Stimulated activated naive CD4-positive, alpha-beta T cell treated with Interleukin-2 at 50 U/mL for 16 hours (primary cell): ENCODE measurements around the gene APBA3.

Source experiments
- DNase-seq: peaks from one replicate; lab custom pipeline; 2025; lab: John Stamatoyannopoulos, UW

APBA3 gene, protein sequence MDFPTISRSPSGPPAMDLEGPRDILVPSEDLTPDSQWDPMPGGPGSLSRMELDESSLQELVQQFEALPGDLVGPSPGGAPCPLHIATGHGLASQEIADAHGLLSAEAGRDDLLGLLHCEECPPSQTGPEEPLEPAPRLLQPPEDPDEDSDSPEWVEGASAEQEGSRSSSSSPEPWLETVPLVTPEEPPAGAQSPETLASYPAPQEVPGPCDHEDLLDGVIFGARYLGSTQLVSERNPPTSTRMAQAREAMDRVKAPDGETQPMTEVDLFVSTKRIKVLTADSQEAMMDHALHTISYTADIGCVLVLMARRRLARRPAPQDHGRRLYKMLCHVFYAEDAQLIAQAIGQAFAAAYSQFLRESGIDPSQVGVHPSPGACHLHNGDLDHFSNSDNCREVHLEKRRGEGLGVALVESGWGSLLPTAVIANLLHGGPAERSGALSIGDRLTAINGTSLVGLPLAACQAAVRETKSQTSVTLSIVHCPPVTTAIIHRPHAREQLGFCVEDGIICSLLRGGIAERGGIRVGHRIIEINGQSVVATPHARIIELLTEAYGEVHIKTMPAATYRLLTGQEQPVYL

DNA sequence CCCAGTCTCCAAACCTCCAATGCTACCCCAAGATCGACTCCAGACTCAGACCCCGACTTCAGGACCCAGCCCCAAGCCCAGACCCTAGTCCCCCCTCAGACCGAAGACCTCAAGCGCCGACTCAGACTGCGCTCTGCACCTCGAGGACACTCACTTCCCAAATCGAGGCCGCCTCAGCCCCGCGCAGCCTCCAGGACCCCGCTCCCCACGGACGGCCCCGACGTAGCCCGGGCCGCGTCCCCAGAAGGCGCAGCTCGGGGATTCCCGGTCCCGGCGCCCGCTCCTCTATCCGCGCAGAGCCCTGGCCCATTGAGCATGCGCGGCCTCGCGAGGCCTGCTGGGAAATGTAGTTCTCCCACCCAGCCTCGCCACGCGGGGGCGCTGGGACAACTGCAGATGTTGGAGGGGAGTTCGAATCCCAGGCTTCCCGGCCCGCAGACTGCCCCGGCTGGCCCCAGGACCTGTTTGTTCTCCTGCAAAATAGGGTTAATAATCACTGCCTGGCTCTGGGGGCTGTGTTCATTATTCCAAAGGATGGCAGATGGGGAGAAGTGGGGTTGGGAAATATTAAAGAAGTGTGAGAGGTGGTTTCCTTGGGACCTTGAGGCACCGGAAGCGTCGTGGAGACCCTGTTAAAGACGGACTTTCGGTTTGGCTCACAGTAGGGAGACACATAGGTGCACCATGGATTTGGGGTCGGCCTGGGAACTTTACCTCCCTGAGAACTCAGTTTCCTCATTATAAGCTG lies at the start of gene APBA3:
Gene APBA3, minus strand, starts transcription at position 311 of the 748 bp plus-strand sequence. CDS start 1,428 bp downstream, outside the sequence.
- peak; percentile 91 for DNase-seq

DNA sequence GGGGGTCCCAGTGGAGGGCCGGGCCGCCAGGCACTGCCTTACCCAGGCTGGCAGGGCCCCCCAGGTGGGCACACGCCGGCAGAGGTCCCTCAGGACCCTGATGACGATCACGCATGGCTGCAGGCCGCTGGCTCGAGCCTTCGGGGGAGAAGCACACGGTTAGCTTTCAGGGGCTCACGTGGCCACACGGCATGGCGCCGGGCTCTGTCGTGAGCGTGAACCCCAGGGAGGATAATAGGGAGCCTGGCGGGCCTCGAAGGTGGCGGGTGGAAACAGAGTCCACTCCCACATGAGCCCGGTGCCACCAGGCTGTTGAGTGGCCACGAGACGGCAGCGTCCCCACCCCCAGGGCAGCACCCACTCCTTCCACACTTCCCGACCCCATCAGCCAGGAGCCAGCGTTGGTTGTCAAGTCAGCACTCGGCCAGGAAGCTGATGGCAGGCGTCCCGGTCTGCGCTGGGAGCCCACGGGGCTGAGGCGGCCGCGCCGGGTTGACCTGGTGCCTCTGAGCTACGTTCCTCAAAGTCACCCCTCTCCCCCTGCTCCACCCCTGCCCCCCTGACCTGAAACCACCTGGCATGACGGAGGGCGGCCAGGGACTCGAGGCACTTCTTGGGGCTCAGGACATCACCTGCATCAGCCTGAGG lies 49.3 kb upstream of the APBA3 start:
- DNase-seq: no peak

DNA sequence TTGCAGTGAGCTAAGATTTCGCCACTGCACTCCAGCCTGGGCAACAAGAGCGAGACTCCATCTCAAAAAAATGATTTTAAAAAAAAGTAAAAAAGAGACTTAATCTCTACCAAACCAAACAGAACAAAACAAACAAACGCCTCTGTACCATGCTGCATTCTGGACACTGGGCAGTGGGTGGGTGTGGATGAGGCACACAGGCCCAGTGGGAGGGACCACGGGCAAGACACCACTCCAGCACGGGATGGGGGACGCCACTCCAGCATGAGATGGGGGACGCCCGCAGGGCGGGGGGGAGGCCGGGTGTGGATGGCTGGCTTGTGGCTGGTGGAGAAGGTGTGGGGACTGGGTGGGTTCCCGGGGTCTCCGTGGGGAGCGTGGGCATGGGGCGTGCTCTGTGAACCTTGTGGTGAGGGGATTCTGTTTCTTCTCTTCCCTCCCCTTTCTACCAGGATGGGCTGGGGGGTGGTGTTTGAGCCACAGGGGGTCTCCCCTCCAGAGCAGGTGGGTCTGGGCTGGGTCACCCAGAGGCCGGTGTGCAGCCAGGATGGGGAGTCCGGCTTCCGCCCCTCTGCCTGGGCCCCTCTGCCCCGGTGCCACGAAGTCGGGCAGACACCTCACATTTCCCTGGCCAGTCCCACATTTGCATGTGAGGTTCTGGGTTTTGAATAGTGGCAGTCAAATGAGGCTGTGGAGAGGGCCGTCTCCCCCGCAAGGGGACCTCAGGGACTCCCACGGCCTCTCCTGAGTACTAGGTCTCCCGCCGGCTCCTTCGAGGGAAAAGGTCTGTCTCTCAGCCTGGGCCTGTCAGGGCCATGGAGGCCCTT lies 48.6 kb upstream of the APBA3 start:
- no peak for DNase-seq

DNA sequence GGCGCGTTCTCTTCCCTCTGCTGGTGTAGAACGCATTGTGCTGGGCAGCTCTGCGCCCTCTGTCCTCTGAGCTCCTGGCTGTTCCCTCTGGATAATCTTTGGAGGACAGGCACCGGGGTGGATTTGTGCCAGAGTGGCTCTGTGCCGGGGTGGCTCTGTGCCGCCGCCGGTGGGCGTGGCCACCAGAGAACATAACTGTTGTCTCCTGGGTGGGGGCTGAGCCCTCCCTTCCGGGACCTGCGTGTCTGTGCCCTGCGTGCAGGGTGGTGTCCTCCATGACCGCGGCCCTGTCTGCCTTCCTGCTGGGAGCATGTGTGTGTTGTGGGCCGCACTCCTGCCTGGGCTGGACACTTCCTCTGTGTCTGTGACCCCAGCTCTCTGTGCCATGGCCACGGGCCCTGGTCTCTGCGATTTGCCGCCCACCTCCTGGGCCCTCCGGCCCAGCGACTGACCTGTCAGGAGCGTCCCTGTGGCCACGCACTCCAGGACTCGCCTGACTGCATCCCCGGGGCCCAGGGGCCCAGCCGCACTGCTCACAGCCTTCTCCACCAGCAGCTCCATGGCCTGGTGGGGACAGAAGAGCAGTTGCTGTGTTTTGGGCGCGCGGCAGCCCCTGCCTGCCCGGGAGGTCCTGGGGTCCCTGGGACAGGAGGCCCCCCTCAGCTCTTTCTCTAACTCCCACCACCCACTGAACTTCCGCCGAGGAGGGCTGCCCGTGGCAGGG lies 47.1 kb upstream of the APBA3 start:
- no peak for DNase-seq

GRCh38 chr19:3807574-3808354 lies 46.3 kb upstream of the APBA3 start:
- DNase-seq: no peak

DNA sequence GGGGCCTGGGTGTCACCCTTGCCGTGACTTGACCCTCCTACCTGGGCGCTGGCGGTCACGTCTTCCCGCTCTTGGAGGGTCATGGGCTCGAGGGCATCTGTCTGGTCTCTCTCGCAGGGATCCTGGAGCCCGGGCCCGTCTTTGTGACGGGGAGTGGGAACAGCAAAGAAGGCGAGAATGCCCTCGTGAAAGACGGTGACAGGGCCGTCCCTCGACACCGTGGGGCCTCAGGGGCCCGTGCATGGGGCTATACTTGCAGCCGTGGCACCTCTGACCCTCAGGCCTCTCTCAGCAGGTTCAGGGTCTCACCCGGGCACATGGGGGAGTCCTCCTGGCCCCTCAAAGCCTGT lies 45.6 kb upstream of the APBA3 start:
- no peak for DNase-seq

GRCh38 chr19:3805859-3806258 lies 44.4 kb upstream of the APBA3 start:
- no peak for DNase-seq

- DNase-seq: no peak
Observed at GRCh38 chr19:3804429-3804828, 42.9 kb upstream of the APBA3 start.

- no peak for DNase-seq
Observed at GRCh38 chr19:3803986-3804385, 42.5 kb upstream of the APBA3 start.

DNA sequence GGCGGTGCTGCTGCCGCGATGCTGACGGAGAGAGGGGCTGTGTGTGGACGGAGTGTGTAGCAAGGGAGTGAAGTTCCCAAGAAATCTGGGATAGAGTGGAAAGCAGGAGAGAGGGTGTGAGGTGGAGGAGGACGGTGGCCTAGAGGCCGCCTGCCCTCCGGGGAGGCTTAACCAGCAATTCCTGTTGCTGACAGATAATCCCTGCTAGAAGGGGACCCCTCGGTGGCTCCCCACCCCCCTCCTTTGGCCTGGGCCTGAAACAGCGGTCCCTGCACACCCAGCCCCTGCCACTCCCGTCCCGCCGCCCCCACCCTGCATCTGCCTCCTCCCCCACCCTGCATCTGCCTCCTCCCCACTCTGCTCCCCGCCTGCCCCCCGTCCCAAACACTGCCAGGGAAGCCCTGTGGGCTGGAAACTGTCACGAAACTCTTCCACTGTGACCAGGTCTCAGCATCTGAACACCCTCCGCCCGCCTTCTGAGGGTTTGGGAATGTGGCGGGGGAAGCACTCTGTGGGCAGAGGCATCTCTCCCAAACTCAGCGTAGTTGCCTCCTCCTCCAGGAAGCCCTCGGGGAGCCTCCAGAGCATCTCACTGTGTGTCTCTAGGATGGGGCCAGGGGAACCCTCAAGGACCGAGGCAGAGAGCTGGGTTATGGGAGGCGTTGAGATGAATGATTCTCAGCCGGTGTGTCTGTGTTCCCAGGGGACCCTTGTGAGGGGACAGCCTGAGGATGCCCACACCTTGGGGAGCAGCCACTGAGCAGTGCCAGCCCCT lies 41.8 kb upstream of the APBA3 start:
- DNase-seq: no peak

DNA sequence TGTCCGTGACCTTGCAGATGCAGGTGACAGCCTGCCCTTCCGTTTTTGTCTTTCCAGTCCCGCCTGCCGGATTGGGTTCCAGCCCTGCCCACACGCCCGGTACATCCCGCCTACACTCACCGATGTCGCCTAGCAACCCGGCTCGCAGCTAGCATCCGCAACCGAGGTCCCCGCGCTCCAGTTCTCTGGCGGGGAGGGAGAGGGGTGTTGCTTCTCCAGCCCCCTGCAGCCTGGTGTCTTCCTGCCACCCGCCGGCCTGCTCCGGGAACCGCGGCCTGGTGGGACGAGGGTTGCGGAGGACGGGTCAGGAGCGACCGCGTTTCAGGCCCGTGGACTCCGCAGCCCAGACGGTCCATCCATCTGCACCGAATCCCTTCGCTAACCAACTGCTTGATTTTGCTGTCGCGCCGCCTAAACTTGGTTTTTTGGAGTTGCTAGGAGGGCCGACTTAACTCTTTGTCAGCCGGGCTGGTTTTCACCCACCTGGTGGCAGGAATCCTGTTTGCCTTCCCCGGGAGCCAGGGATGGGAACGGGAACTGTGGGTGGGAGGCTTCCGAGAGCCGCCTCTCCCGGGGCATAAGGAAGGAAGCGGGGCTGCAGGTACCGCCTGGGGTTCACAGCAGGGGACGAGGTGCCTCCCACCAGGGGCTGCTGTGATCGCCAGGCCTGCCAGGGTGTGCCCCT lies 40.1 kb upstream of the APBA3 start:
- peak; percentile 50 for DNase-seq

GRCh38 chr19:3800996-3801395 lies 39.5 kb upstream of the APBA3 start:
- DNase-seq: no peak

DNA sequence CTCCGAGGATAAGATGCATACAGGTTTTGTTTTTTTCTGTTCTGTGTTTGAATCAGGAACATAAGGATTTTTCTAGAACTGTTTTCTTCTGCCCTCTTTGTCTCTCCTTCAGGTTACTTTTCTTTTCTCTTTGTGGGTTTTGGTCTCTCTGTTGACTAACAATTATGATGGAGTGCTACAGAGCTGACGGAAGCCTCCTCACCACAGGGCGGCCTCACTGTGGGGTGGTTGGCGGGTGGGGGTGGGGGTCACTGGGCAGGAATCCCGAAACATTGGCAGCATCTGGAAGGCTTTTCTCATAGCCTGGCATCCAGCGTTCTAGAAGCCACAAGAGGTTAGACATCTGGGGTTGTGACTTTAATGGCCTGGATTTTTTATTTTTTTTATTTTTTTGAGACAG lies 36.6 kb upstream of the APBA3 start:
- DNase-seq: peak; percentile 19

DNA sequence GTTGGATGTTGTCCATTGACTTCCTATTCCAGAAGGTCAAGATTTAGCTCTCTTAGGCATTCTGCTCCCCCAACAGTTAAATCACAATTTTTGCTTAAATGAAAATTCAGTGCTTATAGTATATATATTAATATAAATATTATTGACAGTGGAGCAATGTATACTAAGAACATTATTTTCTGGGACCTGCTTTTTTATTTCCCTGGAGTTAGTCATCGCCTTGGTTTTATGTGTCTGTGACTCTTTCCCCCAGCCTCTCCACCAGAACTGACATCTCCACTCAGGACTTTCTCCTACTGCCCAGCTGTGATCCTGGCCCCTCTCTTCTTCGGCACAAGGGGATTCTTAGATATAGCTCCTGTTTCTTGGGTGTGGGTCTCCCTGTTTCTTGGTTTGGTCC lies 34.9 kb upstream of the APBA3 start:
- no peak for DNase-seq

GRCh38 chr19:3793799-3794198 lies 32.3 kb upstream of the APBA3 start:
- no peak for DNase-seq

DNA sequence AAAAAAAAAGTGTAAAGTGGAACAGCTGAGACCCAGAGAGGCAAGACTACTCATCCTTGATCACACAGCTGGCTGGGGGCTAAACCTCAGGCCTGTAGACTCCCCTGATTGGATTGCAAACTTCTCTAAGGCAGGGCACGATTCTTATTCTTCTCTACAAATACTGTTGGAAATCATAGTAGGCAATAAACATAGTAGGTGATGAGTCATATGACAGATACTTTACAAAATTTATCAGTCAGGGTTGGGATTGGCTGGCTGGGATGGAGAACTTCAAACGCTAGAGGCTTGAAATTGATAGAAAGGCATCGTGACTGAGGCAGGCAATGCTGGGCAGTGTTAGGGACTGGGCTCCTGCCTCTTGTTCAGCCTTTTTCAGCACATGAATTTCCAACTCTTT lies 30.6 kb upstream of the APBA3 start:
- DNase-seq: no peak

- no peak for DNase-seq
Observed at GRCh38 chr19:3790941-3791340, 29.4 kb upstream of the APBA3 start.

- DNase-seq: no peak
Observed at GRCh38 chr19:3790209-3790734, 28.8 kb upstream of the APBA3 start.
